ENCODE results near the gene DTD1. TPM values are rescaled to one million over a fixed set of nuclear protein-coding genes. Genes with fewer than 3 reads are reported as not detected.
A peak's percentile ranks its signal among the peaks of the same experiment; 100 is the strongest.

The DTD1 gene
- total RNA-seq, 1 donor from 2014 or later: 29.8 TPM

DNA sequence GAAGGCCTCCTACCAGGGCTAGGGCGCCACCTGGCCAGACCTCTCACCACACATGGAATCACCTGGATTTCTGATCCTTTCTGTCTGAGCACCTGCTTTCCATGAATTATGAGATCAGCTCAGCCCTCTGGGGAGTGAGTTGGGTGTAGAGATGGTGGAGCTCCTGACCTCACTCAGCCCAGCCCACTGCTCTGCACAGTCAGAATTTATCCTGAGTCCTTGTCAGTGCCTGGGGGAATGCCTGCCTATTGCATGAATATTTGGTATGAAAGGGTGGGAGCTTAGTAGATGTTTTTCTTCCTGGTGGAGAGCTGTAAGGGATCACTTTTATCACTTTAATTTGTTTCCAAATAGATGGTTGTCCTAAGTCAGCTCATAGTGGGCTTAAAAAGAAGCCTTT is 47.5 kb downstream of the DTD1 start:
- Mint-ChIP-seq H3K36me3 (peaks cover 14% of the 10 kb centered on the region), H3K4me3 (peak overlapping the region; percentile 11), H3K9me3 (no peaks in the 10 kb centered on the region), H3K4me1 (ENCODE audit: unreplicated experiment) (peaks cover 32% of the 10 kb centered on the region), H3K27me3 (no peaks in the 10 kb centered on the region), H3K27ac (peak overlapping the region; percentile 5)
- DNase-seq (ENCODE audit: extremely low spot score, unreplicated experiment): no peak
- TF ChIP-seq, protein P1, sequence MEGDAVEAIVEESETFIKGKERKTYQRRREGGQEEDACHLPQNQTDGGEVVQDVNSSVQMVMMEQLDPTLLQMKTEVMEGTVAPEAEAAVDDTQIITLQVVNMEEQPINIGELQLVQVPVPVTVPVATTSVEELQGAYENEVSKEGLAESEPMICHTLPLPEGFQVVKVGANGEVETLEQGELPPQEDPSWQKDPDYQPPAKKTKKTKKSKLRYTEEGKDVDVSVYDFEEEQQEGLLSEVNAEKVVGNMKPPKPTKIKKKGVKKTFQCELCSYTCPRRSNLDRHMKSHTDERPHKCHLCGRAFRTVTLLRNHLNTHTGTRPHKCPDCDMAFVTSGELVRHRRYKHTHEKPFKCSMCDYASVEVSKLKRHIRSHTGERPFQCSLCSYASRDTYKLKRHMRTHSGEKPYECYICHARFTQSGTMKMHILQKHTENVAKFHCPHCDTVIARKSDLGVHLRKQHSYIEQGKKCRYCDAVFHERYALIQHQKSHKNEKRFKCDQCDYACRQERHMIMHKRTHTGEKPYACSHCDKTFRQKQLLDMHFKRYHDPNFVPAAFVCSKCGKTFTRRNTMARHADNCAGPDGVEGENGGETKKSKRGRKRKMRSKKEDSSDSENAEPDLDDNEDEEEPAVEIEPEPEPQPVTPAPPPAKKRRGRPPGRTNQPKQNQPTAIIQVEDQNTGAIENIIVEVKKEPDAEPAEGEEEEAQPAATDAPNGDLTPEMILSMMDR (conservative IDR thresholded peaks at IDR 0.05): no peak

DNA sequence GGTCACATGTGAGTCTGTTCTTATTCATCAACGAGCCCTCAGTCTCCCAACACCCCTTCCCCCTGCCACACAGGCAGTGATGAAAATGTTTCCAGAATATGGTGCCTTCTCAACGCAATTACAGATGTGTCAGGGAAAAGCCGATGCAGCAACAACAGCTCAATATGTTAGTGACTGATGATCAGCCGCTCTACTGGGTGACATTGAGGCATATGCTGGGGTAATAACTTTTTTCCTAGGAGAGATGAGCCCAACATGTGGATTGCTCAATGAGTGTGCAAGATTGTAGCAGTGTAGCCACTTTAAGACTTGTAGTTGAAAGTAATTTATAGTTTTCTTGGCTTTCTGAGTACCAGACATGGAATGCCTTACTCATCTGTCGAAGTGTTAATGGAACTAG is 49.4 kb downstream of the DTD1 start:
- Mint-ChIP-seq H3K36me3 (peaks cover 11% of the 10 kb centered on the region), H3K4me3 (no peak overlapping the region), H3K27me3 (no peaks in the 10 kb centered on the region), H3K9me3 (peaks cover 4% of the 10 kb centered on the region), H3K27ac (no peak overlapping the region), H3K4me1 (ENCODE audit: unreplicated experiment) (peaks cover 29% of the 10 kb centered on the region)
- DNase-seq (ENCODE audit: extremely low spot score, unreplicated experiment): no peak
- TF ChIP-seq, protein P1 (conservative IDR thresholded peaks at IDR 0.05): no peak

DNA sequence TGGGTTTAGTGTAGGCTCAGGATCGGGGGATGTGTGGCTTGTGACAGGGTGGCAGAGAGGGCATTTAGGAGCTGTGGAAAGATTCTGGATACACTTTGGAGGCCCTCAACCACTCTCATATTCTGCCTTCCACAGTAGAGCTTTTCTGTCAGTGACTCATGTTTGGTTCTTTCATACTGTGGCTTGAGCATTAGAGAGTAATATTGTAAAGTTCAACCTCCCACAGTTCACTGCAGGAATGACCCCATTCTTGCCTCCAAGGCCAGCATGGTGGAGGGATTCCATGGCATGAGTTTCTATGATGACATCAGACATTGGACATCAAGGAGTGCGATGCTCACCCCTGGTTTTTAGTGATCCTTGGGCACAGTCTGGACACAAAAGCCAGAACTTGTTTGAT is 50.9 kb downstream of the DTD1 start:
- Mint-ChIP-seq H3K27me3 (no peaks in the 10 kb centered on the region), H3K27ac (no peak overlapping the region), H3K4me3 (no peak overlapping the region), H3K4me1 (ENCODE audit: unreplicated experiment) (peaks cover 29% of the 10 kb centered on the region), H3K36me3 (peaks cover 11% of the 10 kb centered on the region), H3K9me3 (peaks cover 4% of the 10 kb centered on the region)
- TF ChIP-seq, protein P1 (conservative IDR thresholded peaks at IDR 0.05): no peak
- DNase-seq (ENCODE audit: extremely low spot score, unreplicated experiment): no peak

DNA sequence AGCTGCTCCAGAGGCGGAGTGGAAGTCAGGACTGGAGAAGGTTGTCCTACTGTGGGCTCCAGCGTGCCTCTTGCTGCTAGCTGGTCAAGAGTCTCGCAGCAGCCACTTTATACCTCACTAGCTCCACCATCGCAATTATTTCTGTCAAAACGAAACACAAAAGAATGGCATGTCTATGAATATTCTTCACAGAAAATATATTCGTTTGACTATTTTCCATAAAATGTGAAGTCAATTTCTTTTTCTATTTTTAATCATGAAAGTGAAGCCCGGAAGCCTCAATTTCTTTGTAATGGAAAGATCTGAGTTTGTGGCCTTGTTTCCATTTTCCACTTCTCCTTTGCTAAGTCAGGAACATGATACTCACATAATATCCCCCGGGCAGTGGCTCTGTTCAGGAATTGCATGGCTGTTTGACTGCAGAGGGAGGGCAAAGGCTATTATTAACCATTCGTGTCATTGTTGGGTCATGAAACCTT is 51.7 kb downstream of the DTD1 start:
- DNase-seq (ENCODE audit: extremely low spot score, unreplicated experiment): no peak
- Mint-ChIP-seq H3K27me3 (no peaks in the 10 kb centered on the region), H3K4me3 (no peak overlapping the region), H3K36me3 (peaks cover 11% of the 10 kb centered on the region), H3K9me3 (peaks cover 4% of the 10 kb centered on the region), H3K27ac (no peak overlapping the region), H3K4me1 (ENCODE audit: unreplicated experiment) (peaks cover 29% of the 10 kb centered on the region)
- TF ChIP-seq, protein P1 (conservative IDR thresholded peaks at IDR 0.05): no peak

DNA sequence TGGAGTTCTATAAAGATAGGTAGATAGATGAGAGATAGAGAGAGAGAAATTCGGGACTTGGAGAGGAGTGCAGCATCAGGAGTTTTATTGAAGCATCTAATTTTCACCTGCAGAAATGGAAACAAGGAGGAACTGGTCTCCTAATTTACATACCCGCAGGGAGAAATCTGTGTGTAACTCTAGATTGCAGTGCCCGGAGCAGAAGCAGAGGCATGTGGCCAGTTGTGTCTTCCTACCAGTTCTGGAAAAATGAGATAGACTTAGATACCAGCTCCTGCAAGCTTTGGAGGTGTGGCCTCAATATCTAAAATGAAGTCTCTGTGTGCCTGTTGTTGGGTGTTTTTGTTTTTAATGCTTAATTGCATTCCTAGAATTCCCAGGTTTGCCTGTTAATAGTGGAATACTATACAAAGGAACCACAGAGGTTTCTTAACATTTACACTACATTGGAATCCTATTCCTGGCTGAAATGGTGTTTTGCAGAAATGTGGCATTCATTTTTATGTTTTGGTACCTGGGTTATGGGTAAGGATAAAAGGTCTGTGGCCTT is 57.4 kb downstream of the DTD1 start:
- no peak overlapping the region for H3K27ac Mint-ChIP-seq
- TF ChIP-seq, protein P1 (conservative IDR thresholded peaks at IDR 0.05): no peak
- H3K4me1 Mint-ChIP-seq (ENCODE audit: unreplicated experiment): peaks cover 9% of the 10 kb centered on the region
- peaks cover 4% of the 10 kb centered on the region for H3K9me3 Mint-ChIP-seq
- no peak overlapping the region for H3K4me3 Mint-ChIP-seq
- DNase-seq (ENCODE audit: extremely low spot score, unreplicated experiment): no peak
- no peaks in the 10 kb centered on the region for H3K36me3 Mint-ChIP-seq
- H3K27me3 Mint-ChIP-seq: no peaks in the 10 kb centered on the region

Data from type B pancreatic cell (in vitro differentiated cells).